GM18861 (cell line): Measurements from ENCODE around the gene OR1J4.
"Not testable (repeated sequence)": the region's sequence is repeated elsewhere in the genome, so short reads cannot be mapped to it uniquely, and the experiment has no call there.

Experiments used
- ATAC-seq: cut with Tn5 transposase; IDR thresholded peaks from one replicate; pipeline ENCODE4 v1.9.1; 2021; ENCODE audit not compliant: unreplicated experiment

OR1J4 gene

GRCh38 chr9:122518841-122519240 is at the start of gene OR1J4:
TSS of gene OR1J4 (plus strand) at chr9:122519141. CDS start at chr9:122519141, 0 bp downstream.
- ATAC-seq = no peak

- no peak for ATAC-seq
Observed at GRCh38 chr9:122474561-122474960, 44.4 kb upstream of the OR1J4 start.

- no peak for ATAC-seq
Observed at GRCh38 chr9:122475717-122476116, 43.2 kb upstream of the OR1J4 start.

GRCh38 chr9:122477346-122477745 is 41.6 kb upstream of the OR1J4 start:
- no peak for ATAC-seq

- ATAC-seq = no peak
Observed at GRCh38 chr9:122477826-122478225, 41.1 kb upstream of the OR1J4 start, which contains the start of gene OR1J1. TSS of gene OR1J1 (minus strand) at chr9:122477926. CDS start at chr9:122477926, 0 bp downstream.

GRCh38 chr9:122479062-122479461 is 39.9 kb upstream of the OR1J4 start:
- no peak for ATAC-seq

- ATAC-seq = no peak
Observed at GRCh38 chr9:122498883-122499288, 20.1 kb upstream of the OR1J4 start.

GRCh38 chr9:122506964-122507363 is 12.0 kb upstream of the OR1J4 start:
- no peak for ATAC-seq

GRCh38 chr9:122510502-122510901 is 8.4 kb upstream of the OR1J4 start, which contains the start of gene OR1J2:
TSS of gene OR1J2 (plus strand) at chr9:122510802. CDS start at chr9:122510802, 0 bp downstream.
- ATAC-seq = no peak

- ATAC-seq = no peak
Observed at GRCh38 chr9:122518226-122518625, 715 bp upstream of the OR1J4 start.

- no peak for ATAC-seq
Observed at GRCh38 chr9:122519376-122519775, 435 bp downstream of the OR1J4 start.

- ATAC-seq = no peak
Observed at GRCh38 chr9:122526602-122527001, 7.7 kb downstream of the OR1J4 start.

GRCh38 chr9:122527193-122527592 is 8.3 kb downstream of the OR1J4 start, which contains the start of gene OR1N1:
TSS of gene OR1N1 (minus strand) at chr9:122527293. CDS start at chr9:122527293, 0 bp downstream.
- no peak for ATAC-seq

- ATAC-seq = not testable (repeated sequence)
Observed at GRCh38 chr9:122531157-122531556, 12.2 kb downstream of the OR1J4 start.

GRCh38 chr9:122536134-122536533 is 17.2 kb downstream of the OR1J4 start:
- ATAC-seq = no peak

- ATAC-seq = not testable (repeated sequence)
Observed at GRCh38 chr9:122537066-122537465, 18.1 kb downstream of the OR1J4 start.

GRCh38 chr9:122538757-122539156 is 19.8 kb downstream of the OR1J4 start:
- no peak for ATAC-seq

GRCh38 chr9:122546196-122546595 is 27.3 kb downstream of the OR1J4 start:
- ATAC-seq = no peak

GRCh38 chr9:122551371-122551770 is 32.4 kb downstream of the OR1J4 start:
- no peak for ATAC-seq

- ATAC-seq = no peak
Observed at GRCh38 chr9:122552812-122553211, 33.9 kb downstream of the OR1J4 start, which contains the start of gene OR1N2. TSS of gene OR1N2 (plus strand) at chr9:122553112. CDS start at chr9:122553212, 100 bp downstream.

- ATAC-seq = no peak
Observed at GRCh38 chr9:122561446-122561845, 42.5 kb downstream of the OR1J4 start.

GRCh38 chr9:122562134-122562760 is 43.3 kb downstream of the OR1J4 start:
- ATAC-seq = no peak

- no peak for ATAC-seq
Observed at GRCh38 chr9:122567901-122568300, 49.0 kb downstream of the OR1J4 start.
